ENCODE measurements around the gene ZNF322. TPM values are rescaled to one million over a fixed set of nuclear protein-coding genes. Genes with fewer than 3 reads are reported as not detected.

ZNF322 gene
- total and polyA plus RNA-seq, 2 of the 8 experiments (the other 6 are each of a cell fraction or from before 2014, with no cell fraction given): 5.3 to 35.0 TPM

DNA sequence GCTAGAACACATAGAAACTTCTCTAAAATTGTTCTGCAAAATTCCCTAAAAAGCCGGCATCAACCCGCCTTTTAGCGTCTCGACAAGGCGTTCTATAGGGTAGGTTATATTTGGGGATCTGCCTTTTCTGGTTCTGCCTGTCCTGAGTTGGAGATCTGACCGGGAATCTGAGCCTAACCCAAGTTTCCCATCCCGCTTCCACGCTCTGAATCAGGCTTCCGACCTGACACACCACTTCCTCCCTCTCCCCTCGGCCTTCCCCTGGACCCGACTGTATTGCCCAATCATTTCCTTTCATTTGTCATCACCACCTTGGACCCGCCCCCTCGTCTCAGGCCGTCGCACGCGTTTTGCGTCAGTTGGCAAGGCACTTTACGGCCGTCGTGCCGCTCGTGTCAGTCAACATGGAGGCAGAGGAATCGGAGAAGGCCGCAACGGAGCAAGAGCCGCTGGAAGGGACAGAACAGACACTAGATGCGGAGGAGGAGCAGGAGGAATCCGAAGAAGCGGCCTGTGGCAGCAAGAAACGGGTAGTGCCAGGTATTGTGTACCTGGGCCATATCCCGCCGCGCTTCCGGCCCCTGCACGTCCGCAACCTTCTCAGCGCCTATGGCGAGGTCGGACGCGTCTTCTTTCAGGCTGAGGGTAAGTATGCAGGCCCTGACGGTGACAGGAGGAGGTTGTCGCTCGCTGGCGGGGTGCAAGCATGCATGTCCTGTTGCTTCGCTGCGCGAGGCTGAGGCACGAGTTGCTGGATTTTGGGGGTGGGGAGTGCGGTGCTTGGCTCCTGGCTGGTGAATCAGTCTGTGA lies 62.8 kb downstream of the ZNF322 start, which contains the start of gene ABT1 (continued):
- TF ChIP-seq CHD7 (IDR thresholded peaks at IDR 0.05; ENCODE audit: insufficient replicate concordance, low read length) (no peak), EGR1 (IDR thresholded peaks at IDR 0.05; ENCODE audit: borderline replicate concordance, low read depth, low read length) (peak; percentile 98), PHF8 (conservative IDR thresholded peaks at IDR 0.05; ENCODE audit: low read depth, low read length) (peak; percentile 93), CEBPB (IDR thresholded peaks at IDR 0.05; ENCODE audit: low read depth, low read length) (peak; percentile 100), SP1 (IDR thresholded peaks at IDR 0.05; ENCODE audit: low read depth, low read length) (peak; percentile 77; the same call in 1 of the 2 replicates), RBBP5 (IDR thresholded peaks at IDR 0.05; ENCODE audit: borderline replicate concordance, low read depth, low read length) (peak; percentile 69; the same call in 1 of the 2 replicates), KDM5A (IDR thresholded peaks at IDR 0.05; ENCODE audit: low read length) (peak; percentile 90), FOSL1 (IDR thresholded peaks at IDR 0.05; ENCODE audit: insufficient read depth, low read depth, low read length) (no peak)
- TF ChIP-seq, protein P1, sequence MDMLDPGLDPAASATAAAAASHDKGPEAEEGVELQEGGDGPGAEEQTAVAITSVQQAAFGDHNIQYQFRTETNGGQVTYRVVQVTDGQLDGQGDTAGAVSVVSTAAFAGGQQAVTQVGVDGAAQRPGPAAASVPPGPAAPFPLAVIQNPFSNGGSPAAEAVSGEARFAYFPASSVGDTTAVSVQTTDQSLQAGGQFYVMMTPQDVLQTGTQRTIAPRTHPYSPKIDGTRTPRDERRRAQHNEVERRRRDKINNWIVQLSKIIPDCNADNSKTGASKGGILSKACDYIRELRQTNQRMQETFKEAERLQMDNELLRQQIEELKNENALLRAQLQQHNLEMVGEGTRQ (IDR thresholded peaks at IDR 0.05; ENCODE audit: low read length): no peak

Data from H1 (cell line).